T-helper 1 cell (primary cell): ENCODE results near the gene BEAN1.

ENCODE experiments used
- DNase-seq, 5 donors: peaks; one replicate each; pipeline ENCODE4 v3.0.0-alpha.2; 2012 to 2020

BEAN1 gene

DNA sequence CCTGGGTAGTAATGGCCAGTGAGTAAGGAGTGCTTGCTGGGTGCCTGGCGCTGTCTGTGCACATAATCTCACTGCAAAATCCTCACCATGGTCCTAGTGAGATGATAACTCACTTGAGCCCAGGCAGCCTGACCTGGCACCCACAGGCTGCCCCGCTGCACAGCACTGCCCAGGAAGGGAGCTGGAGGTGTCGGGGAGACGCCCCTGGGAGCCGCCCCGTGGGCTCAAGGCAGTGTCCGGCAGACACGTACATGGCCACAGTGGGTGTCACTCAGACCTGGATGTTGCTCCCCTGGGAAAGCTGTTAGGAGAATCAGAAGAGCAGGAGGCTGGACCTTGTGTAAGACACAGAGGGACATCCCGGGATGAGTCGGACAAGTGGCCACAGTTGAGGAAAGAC lies 44.2 kb downstream of the BEAN1 start:
- no peak for DNase-seq

DNA sequence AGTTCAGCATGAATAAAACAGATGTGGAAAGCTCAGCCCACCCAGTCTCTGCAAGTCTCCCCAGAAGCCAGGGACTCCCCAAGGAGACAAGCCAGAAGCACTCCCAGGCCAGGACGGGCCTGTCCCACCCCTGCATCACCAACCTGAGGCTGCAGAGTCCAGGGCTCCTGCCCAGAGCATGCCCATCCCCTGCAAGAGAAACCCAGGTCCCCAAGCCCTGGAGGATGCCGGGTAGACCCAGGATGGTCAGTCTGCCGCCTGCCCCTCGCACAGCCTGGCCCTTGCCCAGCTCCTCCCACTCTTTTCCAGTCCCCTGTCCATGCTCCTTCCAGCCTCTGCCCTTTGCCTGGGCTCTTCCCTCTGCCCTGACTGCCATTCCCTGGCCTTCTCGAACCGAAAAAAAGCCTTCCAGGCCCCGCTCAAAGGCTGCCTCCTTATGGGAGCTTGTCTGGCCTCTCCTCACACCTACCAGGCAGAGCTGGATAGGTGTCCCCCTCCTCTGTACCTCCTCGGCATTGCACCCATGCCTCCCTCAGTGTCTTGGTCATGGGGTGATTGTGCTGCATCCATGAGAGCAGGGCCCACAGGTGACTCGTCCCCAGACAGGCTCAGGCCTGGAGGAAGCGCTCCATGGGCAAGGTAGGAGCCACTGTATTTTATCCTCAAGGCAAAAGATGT lies 44.8 kb downstream of the BEAN1 start:
- DNase-seq: no peak

DNA sequence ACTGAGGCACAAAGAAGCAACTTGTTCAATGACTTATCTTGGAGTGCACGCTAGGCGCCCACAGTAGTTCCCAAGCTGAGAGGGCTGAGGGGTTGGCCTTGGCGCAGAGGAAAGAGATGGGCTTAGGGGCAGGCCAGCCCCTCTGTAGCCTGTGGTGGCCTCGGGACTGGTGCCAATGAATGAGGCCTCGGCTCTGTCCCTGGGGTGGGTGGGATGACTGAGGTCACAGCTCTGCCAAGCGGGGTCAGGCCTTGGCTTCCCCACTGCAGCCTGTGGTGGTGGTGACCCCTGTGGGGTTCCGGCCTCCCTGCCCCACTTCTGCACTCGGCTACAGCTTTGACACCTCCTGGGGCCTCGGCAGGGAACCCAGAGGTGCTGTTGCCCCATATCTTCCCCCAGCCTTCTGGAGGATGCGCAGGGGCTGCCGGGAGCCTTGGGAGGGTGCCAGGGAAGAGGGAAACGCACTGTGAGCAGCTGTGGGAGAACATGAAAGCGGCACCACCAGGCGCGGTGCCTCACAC lies 46.0 kb downstream of the BEAN1 start:
- no peak for DNase-seq

DNA sequence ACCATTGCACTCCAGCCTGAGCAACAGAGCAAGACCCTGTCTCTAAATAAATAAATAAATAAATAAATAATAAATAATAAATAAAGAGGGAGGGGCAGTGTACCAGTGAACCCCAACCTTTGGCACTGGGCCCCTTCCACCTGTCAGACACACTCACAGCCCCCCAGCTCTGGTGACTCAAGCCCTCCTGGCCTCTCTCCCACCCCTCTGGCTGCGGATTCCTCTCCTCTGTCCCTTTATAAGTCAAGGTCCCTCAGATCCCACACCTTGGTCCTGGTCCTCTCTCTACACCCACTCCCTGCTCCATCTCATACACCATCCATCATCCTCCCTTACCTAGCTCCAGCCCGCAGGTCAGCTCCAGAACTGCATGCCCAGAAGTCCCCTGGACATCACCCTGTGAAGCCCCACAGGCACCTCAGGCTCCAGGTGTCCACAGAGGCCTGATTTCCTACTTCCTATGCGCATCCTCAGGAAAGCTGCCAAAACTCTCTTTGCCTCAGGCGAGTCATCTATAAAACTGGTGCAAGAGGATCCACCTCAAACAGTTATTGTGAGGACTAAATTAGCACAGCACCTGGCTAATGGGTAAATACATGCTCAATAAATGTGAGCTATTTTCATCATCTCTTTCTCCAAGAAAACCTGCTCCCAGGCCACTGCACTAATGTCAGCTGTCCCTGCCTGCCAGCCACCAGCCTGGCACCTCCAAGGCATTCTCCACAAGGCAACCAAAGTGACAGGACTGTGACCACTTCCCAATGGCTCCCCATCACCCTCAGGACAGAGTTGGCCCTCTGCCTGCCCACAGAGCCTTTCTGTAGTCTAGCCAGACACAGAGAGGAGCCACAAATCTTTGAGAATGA lies 46.8 kb downstream of the BEAN1 start:
- DNase-seq: no peak

DNA sequence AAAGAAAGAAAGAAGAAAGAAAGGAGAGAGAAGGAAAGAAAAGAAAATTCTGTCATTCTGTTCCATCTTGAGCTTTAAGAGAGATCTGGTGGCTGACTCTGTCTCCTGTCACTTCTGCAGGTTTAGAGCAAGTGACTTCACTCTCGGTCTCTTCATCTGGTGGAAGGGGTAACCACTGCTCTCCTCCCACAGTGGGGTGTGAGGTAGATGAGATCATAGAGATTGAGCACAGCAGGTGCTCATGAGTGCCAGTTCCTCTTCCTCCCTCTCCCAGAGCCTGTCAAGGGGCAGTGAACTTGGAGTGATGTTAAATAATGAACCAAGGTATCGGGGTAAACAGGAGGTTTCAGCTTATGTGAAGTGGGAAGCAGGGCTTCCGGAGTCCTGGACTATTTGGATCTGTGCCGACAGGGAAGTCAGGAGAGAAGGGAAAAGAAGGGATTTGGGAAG lies 47.7 kb downstream of the BEAN1 start:
- DNase-seq: peak in 3 of 5 donors; percentile 27 to 77 (median 41)

DNA sequence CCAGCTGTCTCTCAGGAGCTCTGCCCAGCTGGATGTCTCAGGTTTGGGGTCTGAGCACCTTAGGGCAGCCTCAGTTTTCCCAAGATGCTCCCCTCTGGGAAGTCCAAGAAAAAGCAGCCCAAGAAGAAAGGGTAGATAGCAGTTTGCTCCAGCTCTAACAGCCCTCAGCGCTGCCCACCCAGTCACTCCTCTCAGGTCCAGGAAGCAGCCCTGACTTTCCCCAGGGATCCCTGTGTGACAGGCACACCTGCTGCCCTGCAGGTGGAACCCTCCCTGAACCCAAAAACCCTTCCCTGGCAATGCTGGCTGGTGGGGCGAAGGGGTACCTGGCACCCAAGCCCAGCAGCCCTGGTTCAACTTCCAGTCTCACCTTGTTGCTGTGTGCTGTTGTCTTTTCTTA lies 48.1 kb downstream of the BEAN1 start:
- DNase-seq: no peak

DNA sequence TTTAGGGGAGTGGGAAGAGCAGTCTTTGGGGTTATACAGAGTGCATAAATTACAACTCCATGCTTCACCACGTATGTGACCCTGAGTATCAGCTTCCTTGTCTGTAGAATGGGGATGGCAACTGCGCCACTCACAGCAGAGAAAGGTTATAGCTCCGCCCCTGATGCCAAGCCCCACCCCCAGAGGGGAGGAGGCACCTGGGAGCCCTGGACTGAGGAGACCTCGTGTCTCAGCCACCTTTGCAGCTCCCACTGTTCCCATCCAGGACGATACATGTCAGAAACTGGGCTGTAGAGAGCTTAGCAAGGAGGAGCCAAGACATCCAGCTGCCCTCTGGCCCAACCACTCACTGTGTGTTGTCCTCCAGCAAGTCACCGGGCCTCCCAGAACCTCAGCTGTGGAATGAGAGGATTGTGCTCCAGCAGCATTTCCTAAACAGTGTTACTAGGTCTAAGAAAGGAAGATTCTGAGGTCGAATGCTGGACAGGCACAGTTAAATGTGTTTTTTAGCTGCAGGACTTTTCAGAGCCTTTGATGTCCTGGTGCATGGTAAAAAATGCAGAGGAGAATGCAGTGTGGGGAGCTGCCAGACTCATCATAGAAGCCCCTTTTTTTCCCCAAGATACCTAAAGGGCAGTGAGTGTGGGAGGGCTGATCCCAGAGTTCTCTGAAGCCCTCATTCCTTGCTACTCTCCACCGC lies 49.4 kb downstream of the BEAN1 start:
- peak in 1 of 5 donors; percentile 36 for DNase-seq

DNA sequence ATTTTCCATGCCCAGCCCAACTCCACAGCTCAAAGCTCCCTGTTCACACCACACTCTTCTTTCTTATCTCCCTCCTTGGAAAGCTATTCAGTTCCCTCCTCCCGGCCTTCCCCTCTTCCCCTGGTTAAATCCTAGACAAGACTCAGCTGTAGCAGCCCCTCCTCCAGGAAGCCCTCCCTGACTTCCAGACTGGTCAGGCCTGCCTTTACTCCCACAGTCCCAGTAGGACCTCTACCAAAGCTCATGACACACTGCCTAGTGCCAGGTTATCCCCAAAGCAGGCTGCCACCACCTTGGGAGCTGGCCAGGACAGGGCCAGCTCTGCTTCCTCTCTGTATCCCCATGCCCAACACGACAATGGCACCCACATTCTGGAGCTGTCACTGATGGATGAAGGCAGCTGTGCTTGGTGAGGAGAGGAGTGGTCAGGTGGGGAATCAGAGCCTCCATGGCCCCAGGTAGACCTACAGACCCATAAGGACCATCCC lies 50.0 kb downstream of the BEAN1 start:
- DNase-seq: no peak

DNA sequence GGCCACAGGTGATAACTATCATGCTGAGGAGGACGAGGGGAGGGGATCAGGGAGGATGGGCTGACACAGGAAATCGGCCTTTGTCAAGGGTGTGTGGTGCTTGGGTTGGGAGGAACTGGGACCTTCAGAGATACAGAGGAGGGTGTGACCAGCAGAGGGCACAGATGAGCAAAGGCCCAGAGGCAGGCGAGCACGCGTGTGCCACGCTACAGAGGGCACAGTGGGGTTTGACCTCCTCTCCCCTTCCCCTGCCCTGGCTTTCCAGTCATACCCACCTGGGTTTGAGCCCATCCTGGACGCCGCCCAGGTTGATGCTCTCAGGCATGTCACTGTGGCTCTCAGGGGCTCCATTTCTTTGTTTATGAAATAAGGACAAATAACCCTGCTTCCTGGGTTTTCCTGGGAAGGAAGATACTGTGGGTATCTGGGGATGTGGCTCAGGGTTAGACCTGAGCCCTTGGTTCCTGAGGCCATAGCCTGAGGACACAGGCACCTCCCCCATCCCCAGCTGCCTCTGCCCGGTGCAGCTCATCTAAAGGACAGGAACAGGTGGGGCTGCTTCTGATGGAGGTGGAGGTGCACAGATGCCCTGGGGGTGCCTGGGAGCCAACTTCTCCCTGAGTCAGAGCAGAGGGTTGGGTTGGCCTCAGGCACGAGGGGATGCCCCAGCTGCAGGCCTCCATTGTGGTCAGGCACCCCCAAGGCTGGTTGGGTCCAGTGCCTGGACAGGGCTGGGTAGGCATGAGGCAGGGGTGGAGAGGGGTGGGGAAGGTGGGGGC lies 51.8 kb downstream of the BEAN1 start:
- DNase-seq: peak; percentile 47 to 85 (median 58)

DNA sequence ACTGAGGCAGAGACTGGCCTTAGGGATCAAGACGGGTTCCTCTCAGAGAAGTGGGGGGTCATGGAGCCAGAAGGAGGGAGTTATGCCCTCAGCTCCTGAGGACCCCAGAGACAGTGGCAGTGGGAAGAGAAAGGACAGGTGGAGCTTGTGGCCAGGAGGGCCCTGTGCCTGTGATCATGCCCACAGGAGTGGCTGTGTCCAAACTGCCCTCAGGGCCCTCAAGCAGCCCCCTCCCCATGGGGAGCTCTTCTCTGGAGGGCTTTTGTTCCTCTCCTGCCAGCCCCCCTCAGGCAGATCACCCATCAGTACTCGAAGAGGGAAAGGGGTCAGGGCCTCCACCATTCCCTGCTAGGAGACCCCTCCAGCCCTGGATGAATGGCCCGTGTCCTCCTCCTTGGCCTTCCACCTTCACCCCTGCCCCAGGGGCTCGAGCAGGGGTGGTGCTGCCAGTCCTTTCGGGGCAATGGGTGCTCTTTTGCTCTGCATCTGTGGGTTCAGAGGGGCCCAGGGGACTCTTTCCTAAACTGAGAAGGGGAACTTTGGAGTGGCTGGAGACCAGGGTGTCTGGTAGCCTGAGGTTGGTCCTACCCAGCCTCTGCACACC lies 52.7 kb downstream of the BEAN1 start:
- no peak for DNase-seq

DNA sequence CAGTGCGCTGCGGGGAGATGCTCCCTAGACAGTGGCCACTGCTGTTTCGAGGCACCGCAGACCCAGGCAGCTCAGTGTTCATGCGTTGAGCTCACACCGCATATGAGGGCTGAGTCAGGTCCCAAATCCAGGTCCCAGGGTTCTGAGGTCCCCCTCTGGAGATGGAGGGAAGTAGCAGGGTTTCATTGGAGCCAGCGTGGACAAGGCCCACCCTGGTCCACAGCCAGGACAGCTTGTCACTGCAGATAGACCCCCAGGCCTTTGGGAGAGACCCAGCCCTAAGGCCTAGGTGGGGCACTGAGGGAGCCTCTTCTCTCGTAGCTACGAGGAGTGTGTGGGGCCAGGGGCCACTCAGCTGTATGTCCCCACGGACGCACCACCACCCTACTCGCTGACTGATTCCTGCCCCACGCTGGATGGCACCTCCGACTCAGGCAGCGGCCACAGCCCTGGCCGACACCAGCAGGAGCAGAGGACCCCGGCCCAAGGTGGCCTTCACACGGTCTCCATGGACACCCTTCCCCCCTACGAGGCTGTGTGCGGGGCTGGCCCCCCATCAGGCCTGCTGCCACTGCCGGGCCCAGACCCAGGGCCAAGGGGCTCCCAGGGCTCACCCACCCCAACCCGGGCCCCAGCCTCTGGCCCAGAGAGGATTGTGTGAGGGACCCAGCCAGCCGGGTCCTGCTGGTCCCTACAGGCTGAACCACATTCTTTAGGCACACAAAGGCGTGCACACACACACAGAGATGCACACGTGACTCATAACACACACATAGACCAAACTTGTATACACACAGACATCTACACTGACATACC lies 53.4 kb downstream of the BEAN1 start:
- DNase-seq: no peak

DNA sequence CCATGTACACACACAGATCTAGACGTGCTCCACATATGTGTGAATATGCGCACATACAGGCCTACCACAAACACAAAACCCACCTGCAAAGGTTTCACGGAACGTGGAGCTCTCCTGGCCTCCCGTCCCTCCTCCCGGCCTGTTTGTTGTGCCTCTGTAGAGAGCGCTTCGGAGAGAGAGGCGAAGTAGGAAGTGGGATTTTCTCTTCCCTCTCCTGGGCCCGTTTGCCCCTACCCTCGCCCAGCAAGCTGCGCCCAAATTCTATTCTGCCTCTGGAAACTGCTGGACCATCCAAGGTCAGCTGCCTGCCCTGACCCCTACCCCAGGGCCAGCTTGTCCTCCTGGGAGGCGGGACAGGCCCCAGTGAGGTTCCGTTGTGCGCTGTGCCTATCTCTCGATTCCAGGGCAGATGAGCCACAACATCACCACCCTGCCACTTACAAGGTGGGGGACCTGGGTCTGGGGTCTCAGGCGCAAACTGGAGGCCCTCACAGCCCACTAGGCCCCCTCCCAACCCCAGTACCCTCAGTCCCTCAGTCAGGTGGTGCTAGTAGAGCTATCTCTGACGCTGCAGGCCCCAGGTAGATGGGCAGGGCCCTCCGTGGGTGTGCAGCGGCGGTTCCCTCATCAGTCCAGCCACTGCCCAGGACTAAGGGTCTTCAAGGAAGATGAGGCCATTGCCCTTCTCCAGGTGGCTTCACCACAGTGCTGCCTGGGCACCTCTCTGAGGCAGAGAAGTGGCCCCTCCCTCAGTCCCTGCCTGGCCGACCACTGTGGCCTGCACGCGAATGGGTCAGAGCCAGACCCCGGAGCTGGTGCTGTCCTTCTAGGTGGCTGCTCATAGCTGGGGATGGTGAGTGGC lies 54.2 kb downstream of the BEAN1 start:
- DNase-seq: no peak

DNA sequence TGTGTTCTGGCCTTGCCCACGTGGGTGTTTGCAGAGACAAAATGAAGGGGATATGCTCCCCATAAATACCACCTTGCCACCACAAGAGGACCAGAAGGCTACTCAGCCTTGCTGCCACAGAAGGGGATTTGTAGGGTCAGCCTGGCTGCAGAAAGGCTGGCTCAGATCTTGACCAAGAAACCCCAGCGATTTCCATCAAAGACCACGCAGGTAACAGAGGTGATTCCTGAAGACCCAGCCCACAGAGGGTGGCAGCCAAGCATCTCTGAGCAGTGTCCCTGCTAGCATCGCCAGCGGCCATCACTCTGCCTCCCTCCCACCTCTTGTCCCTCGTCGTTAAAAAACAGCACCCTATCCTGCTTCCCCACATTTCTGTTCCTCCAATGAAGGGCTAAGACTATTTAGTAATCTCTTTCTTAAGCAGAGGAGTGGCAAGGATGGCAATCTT lies 54.9 kb downstream of the BEAN1 start:
- no peak for DNase-seq

DNA sequence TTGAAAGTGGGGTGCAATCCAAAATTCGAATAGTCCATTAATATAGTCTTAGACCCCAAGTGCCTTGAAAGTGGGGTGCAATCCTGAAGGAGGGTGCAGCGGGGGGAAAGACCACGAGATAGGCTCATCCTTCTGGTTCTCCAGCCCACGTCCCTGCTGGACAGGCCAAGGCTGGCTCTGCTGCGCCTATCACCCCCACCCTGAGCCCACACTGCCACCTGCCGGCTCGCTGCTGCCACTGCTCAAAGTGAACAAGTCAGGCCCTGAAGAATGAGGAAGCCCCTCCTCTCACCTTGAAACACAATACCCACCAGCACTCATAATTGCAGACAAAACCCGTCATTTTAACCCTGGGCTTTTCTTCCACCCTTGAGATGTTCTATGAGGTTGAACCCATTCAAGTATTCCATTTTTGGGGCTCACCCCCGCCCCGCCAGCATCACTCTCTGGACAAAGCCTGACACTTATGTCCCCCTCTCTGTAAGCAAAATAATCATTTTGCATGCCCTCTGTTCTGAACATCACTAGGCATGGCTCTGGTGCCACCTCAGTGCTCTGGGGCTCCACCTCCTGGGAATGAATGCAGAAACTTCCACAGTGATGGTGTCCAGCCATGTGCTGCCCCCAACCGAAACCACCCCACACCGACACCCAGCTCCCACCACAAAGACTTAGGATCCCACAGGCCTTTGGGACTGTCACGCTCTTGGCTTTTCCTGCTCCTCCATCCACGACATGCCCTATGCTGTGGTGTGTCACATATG lies 56.8 kb downstream of the BEAN1 start:
- DNase-seq: peak; percentile 47 to 73 (median 61)

DNA sequence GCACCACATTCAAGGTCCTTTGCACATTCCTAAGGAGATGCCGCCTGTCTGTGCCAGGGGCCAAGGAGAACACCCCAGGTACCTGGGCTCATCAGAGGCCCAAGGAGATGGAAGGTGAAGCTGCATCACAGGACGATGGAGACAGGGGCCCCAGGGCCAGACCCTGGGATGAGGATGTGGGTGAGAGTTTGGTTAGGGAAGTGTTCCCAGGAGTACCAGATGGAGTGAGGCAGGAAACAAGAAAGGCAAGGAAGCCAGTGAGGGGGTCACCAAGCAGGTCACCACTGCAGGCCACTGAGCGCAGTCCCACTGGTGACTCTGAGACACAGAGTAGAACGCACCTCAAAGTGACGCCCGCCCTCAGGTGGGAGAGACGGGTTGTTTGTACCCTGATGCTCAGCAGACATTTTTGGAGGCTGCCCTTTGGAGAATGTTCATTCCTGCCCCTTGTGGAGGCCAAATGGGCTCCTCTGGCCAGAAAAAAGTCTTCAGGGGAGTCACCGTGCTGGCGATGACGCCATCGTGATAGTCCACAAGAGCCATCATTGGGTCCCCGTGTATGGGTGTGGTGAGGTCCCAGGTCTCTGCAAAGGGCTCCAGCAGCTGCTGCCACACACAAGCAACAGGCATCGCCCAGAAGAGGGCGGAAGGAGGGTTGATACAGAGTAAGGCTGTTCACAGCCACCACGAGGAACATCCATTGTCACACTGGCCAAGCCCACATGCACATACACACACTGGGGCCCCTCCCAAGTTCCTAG lies 57.5 kb downstream of the BEAN1 start:
- peak in 1 of 5 donors; percentile 23 for DNase-seq

DNA sequence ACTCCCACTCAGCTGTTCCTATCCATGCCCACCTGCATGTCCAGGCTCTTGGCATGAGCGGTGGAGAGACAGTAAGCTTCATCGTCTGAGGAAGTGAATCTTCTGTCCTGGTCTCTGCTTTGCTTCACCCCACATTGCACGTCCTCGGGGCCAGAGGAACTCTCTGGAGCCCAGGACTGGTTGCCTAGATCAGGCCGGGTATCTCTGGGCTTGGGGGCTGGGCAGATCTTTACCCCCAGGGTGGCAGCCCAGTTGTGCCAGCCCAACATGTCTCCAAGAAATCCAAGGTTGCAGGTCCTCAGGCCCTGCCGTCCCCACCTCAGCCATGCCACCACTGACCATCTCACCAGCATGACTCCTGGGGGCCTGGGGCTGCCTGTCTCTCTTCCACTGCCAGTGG lies 58.3 kb downstream of the BEAN1 start:
- no peak for DNase-seq

DNA sequence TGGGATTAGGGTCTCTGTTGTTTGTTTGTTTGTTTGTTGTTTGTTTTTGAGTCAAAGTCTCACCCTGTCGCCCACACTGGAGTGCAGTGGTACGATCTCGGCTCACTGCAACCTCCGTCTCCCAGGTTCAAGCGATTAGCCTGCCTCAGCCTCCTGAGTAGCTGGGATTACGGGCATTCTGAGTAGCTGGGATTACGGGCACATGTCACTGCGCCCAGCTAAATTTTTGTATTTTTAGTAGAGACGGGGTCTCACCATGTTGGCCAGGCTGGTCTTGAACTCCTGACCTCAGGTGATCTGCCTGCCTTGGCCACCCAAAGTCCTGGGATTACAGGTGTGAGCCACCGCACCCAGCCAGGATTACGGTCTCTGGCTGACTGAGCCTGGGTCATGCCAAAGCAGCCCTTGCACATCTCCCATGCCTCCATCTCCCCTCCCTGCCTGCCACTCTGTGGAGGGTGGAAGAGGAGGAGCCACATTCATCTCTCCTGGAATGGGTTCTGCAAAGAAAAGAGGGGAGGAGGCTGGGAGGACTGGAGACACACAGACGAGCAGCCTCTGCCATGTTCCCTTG lies 59.2 kb downstream of the BEAN1 start:
- DNase-seq: no peak
